ENCODE measurements around the gene LCOR.
"Not testable (repeated sequence)": the region's sequence is repeated elsewhere in the genome, so short reads cannot be mapped to it uniquely, and the experiment has no call there.

LCOR gene
- total RNA-seq, result 105 to 118 (median 111) reads per million in 3 donors

DNA sequence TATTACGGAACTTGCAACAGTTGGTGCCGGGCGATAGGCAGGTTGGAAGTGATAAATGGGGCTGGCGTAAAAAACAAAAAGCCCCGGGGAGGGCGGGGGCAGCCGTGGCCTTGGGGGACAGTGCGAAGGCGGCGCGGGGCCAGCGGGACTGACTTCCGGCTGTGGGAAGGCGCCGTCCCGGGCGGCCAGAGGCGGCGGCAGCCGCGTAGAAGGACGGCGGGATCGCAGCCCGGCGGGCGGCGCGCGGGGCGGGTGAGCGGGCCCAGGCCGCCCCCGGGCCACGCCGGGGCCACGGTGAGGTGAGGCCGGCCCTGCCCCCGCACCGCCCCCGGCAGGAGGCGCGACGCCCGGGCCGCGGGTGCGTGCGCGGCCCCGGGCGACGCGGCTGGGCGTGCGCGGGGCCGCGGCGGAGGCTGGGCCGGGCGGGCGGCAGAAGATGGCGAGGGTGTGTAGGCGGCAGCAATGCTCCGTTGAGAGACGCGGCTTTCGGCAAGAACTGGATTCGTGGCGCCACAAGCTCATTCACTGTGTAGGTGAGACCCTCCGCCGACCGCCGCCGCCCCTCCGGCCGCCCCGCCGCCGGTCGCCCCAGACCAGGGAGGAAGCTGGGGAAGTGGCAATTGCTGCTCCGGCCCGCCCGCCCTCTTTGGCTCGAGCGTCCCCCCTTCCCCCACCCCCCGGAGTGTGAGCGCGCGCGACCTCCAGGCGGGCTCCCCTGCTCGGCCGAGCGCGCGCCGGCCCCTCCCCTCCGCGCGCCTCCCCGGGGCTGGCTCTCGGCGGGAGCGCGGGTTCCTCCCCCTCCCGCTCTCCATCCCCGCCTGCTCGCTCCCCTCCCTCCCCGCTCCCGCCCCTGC lies at the start of gene LCOR:
TSS of gene LCOR (plus strand) at position 432 of the 854 bp plus-strand sequence. CDS start 116,760 bp downstream, outside the sequence.
- no peaks in the 10 kb centered on the region for H3K36me3 ChIP-seq (ENCODE audit: control insufficient read depth, insufficient read depth, low read length)
- peak within 1 kb of the TSS; percentile 96 for H3K4me3 ChIP-seq (ENCODE audit: insufficient read depth, low read depth, low read length, poor library complexity, severe bottlenecking)
- H3K9me3 ChIP-seq (ENCODE audit: control insufficient read depth, low read length), result no peaks in the 10 kb centered on the region
- H3K27ac ChIP-seq (ENCODE audit: insufficient read depth, low read length, poor library complexity, severe bottlenecking), result peak within 1 kb of the TSS; percentile 78
- no peaks in the 10 kb centered on the region for H3K27me3 ChIP-seq (replicated peaks; ENCODE audit: control insufficient read depth, insufficient read depth, low read length, poor library complexity, severe bottlenecking)
- peak; percentile 68 to 75 (median 73) for DNase-seq
- peaks cover 20% of the 10 kb centered on the region for H3K4me1 ChIP-seq (ENCODE audit: control insufficient read depth, insufficient read depth, low read length, poor library complexity, severe bottlenecking)

GRCh38 chr10:96784253-96784652 lies 47.8 kb upstream of the LCOR start:
- H3K4me3 ChIP-seq (ENCODE audit: insufficient read depth, low read depth, low read length, poor library complexity, severe bottlenecking), result no peak overlapping the region
- no peaks in the 10 kb centered on the region for H3K4me1 ChIP-seq (ENCODE audit: control insufficient read depth, insufficient read depth, low read length, poor library complexity, severe bottlenecking)
- no peak overlapping the region for H3K27ac ChIP-seq (ENCODE audit: insufficient read depth, low read length, poor library complexity, severe bottlenecking)

DNA sequence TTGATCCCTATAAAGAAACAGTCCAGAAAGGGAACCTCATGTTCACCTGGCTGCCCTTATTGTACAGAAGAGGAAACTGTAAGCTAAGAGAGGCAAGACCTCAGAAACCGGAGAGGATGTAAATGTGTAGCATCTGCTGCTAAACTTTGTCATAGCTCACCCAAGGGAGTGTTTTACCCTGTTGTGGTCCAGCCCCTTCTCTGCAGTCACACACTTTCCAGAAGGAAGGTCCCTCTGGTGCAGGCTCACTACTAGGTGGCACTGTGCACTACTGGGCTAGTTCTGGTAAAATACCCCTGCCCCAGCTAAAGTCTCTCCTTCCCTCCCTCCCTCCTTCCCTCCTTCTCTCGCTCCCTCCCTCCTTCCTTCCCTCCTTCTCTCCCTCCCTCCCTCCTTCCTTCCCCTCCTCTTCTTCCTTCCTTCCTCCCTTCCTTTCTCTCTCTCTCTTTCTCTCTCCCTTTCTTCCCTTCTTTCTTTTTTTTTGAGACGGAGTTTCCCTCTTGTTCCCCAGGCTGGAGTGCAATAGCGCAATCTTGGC lies 42.5 kb upstream of the LCOR start:
- H3K27me3 ChIP-seq (replicated peaks; ENCODE audit: control insufficient read depth, insufficient read depth, low read length, poor library complexity, severe bottlenecking), result no peaks in the 10 kb centered on the region
- H3K36me3 ChIP-seq (ENCODE audit: control insufficient read depth, insufficient read depth, low read length), result no peaks in the 10 kb centered on the region
- no peak overlapping the region for H3K27ac ChIP-seq (ENCODE audit: insufficient read depth, low read length, poor library complexity, severe bottlenecking)
- no peak for DNase-seq
- H3K4me1 ChIP-seq (ENCODE audit: control insufficient read depth, insufficient read depth, low read length, poor library complexity, severe bottlenecking), result no peaks in the 10 kb centered on the region
- H3K9me3 ChIP-seq (ENCODE audit: control insufficient read depth, low read length), result no peaks in the 10 kb centered on the region
- no peak overlapping the region for H3K4me3 ChIP-seq (ENCODE audit: insufficient read depth, low read depth, low read length, poor library complexity, severe bottlenecking)

More at GRCh38 chr10:96784253-96784652, 47.8 kb upstream of the LCOR start:
- Histone ChIP-seq H3K27me3 (replicated peaks; ENCODE audit: control insufficient read depth, insufficient read depth, low read length, poor library complexity, severe bottlenecking) (no peaks in the 10 kb centered on the region), H3K36me3 (ENCODE audit: control insufficient read depth, insufficient read depth, low read length) (no peaks in the 10 kb centered on the region), H3K9me3 (ENCODE audit: control insufficient read depth, low read length) (no peaks in the 10 kb centered on the region)
- DNase-seq, result no peak

DNA sequence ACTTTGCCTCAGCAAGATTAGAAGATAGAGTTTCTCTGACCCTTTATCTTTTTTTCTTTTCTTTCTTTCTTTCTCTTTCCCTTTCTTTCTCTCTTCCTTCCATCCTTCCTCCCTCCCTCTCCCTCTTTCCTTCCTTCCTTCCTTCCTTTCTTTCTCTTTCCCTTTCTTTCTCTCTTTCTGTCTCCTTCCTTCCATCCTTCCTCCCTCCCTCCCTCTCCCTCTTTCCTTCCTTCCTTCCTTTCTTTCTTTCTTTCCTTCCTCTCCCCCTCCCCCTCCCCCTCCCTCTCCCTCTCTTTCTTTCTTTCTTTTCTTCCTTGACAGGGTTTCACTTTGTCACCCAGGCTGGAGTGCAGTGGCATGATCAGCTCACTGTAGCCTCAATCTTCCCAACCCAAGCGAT lies 40.2 kb upstream of the LCOR start:
- no peaks in the 10 kb centered on the region for H3K4me1 ChIP-seq (ENCODE audit: control insufficient read depth, insufficient read depth, low read length, poor library complexity, severe bottlenecking)
- no peaks in the 10 kb centered on the region for H3K27me3 ChIP-seq (replicated peaks; ENCODE audit: control insufficient read depth, insufficient read depth, low read length, poor library complexity, severe bottlenecking)
- no peak for DNase-seq
- no peak overlapping the region for H3K27ac ChIP-seq (ENCODE audit: insufficient read depth, low read length, poor library complexity, severe bottlenecking)
- no peaks in the 10 kb centered on the region for H3K9me3 ChIP-seq (ENCODE audit: control insufficient read depth, low read length)
- no peak overlapping the region for H3K4me3 ChIP-seq (ENCODE audit: insufficient read depth, low read depth, low read length, poor library complexity, severe bottlenecking)
- H3K36me3 ChIP-seq (ENCODE audit: control insufficient read depth, insufficient read depth, low read length), result no peaks in the 10 kb centered on the region

- Histone ChIP-seq H3K27me3 (replicated peaks; ENCODE audit: control insufficient read depth, insufficient read depth, low read length, poor library complexity, severe bottlenecking) (no peaks in the 10 kb centered on the region), H3K9me3 (ENCODE audit: control insufficient read depth, low read length) (no peaks in the 10 kb centered on the region), H3K4me1 (ENCODE audit: control insufficient read depth, insufficient read depth, low read length, poor library complexity, severe bottlenecking) (no peaks in the 10 kb centered on the region), H3K27ac (ENCODE audit: insufficient read depth, low read length, poor library complexity, severe bottlenecking) (no peak overlapping the region), H3K4me3 (ENCODE audit: insufficient read depth, low read depth, low read length, poor library complexity, severe bottlenecking) (no peak overlapping the region), H3K36me3 (ENCODE audit: control insufficient read depth, insufficient read depth, low read length) (no peaks in the 10 kb centered on the region)
- DNase-seq, result no peak
Measured at GRCh38 chr10:96794836-96795733, 37.0 kb upstream of the LCOR start.

GRCh38 chr10:96797485-96797884 lies 34.6 kb upstream of the LCOR start:
- H3K27me3 ChIP-seq (replicated peaks; ENCODE audit: control insufficient read depth, insufficient read depth, low read length, poor library complexity, severe bottlenecking), result no peaks in the 10 kb centered on the region
- H3K27ac ChIP-seq (ENCODE audit: insufficient read depth, low read length, poor library complexity, severe bottlenecking), result no peak overlapping the region
- H3K4me3 ChIP-seq (ENCODE audit: insufficient read depth, low read depth, low read length, poor library complexity, severe bottlenecking), result no peak overlapping the region
- DNase-seq, result no peak
- no peaks in the 10 kb centered on the region for H3K9me3 ChIP-seq (ENCODE audit: control insufficient read depth, low read length)
- H3K36me3 ChIP-seq (ENCODE audit: control insufficient read depth, insufficient read depth, low read length), result no peaks in the 10 kb centered on the region
- no peaks in the 10 kb centered on the region for H3K4me1 ChIP-seq (ENCODE audit: control insufficient read depth, insufficient read depth, low read length, poor library complexity, severe bottlenecking)

GRCh38 chr10:96803288-96803664 lies 28.8 kb upstream of the LCOR start:
- Histone ChIP-seq H3K36me3 (ENCODE audit: control insufficient read depth, insufficient read depth, low read length) (no peaks in the 10 kb centered on the region), H3K4me3 (ENCODE audit: insufficient read depth, low read depth, low read length, poor library complexity, severe bottlenecking) (no peak overlapping the region)
- DNase-seq, result no peak

GRCh38 chr10:96814264-96814663 lies 17.8 kb upstream of the LCOR start:
- Histone ChIP-seq H3K36me3 (ENCODE audit: control insufficient read depth, insufficient read depth, low read length) (no peaks in the 10 kb centered on the region), H3K27me3 (replicated peaks; ENCODE audit: control insufficient read depth, insufficient read depth, low read length, poor library complexity, severe bottlenecking) (no peaks in the 10 kb centered on the region), H3K9me3 (ENCODE audit: control insufficient read depth, low read length) (no peaks in the 10 kb centered on the region), H3K4me3 (ENCODE audit: insufficient read depth, low read depth, low read length, poor library complexity, severe bottlenecking) (no peak overlapping the region), H3K4me1 (ENCODE audit: control insufficient read depth, insufficient read depth, low read length, poor library complexity, severe bottlenecking) (no peaks in the 10 kb centered on the region), H3K27ac (ENCODE audit: insufficient read depth, low read length, poor library complexity, severe bottlenecking) (no peak overlapping the region)
- no peak for DNase-seq

More at GRCh38 chr10:96803288-96803664, 28.8 kb upstream of the LCOR start:
- H3K27ac ChIP-seq (ENCODE audit: insufficient read depth, low read length, poor library complexity, severe bottlenecking), result no peak overlapping the region
- H3K27me3 ChIP-seq (replicated peaks; ENCODE audit: control insufficient read depth, insufficient read depth, low read length, poor library complexity, severe bottlenecking), result no peaks in the 10 kb centered on the region
- H3K4me1 ChIP-seq (ENCODE audit: control insufficient read depth, insufficient read depth, low read length, poor library complexity, severe bottlenecking), result no peaks in the 10 kb centered on the region
- no peaks in the 10 kb centered on the region for H3K9me3 ChIP-seq (ENCODE audit: control insufficient read depth, low read length)

- DNase-seq; H3K9me3 ChIP-seq (ENCODE audit: control insufficient read depth, low read length); H3K4me3 ChIP-seq (ENCODE audit: insufficient read depth, low read depth, low read length, poor library complexity, severe bottlenecking); H3K4me1 ChIP-seq (ENCODE audit: control insufficient read depth, insufficient read depth, low read length, poor library complexity, severe bottlenecking); H3K27ac ChIP-seq (ENCODE audit: insufficient read depth, low read length, poor library complexity, severe bottlenecking); H3K27me3 ChIP-seq (replicated peaks; ENCODE audit: control insufficient read depth, insufficient read depth, low read length, poor library complexity, severe bottlenecking); H3K36me3 ChIP-seq (ENCODE audit: control insufficient read depth, insufficient read depth, low read length): not testable (repeated sequence)
Measured at GRCh38 chr10:96818971-96819370, 13.1 kb upstream of the LCOR start.

Data from effector memory CD4-positive, alpha-beta T cell (primary cell).